Lung microvascular endothelial cell (primary cell): Measurements from ENCODE around the gene RASA1. TPM values are rescaled to one million over a fixed set of nuclear protein-coding genes. Genes with fewer than 3 reads are reported as not detected.
"Not testable (repeated sequence)": the region's sequence is repeated elsewhere in the genome, so short reads cannot be mapped to it uniquely, and the experiment has no call there.

ENCODE experiments used
- DNase-seq, 2 donors: peaks; one replicate each; pipeline versions ENCODE4 v3.0.0 to v3.0.0-alpha.2; 2010; ENCODE audit warnings: low read depth in 2 of 2
- total RNA-seq: library from RNA; depleted of rRNA; stranded (reverse); fragments of >200 nt; gene quantifications from 2 replicates; pipeline ENCODE4 v1.2.1, GENCODE V29; 2014

Gene RASA1
- total RNA-seq, 1 donor from 2014 or later: 44.4 TPM

- DNase-seq: no peak
These were observed 11.0 kb downstream of the RASA1 start for GRCh38 chr5:87278590-87279100.

GRCh38 chr5:87282269-87282668 lies 14.6 kb downstream of the RASA1 start:
- no peak for DNase-seq

GRCh38 chr5:87287266-87287665 lies 19.6 kb downstream of the RASA1 start:
- not testable (repeated sequence) for DNase-seq

GRCh38 chr5:87298692-87299362 lies 31.1 kb downstream of the RASA1 start:
- peak in 1 of 2 donors; percentile 3 for DNase-seq

- DNase-seq: peak in 1 of 2 donors; percentile 5
These were observed 32.5 kb downstream of the RASA1 start for GRCh38 chr5:87300176-87300575.

GRCh38 chr5:87300744-87301143 lies 33.1 kb downstream of the RASA1 start:
- peak; percentile 64 to 93 for DNase-seq

GRCh38 chr5:87302061-87302460 lies 34.4 kb downstream of the RASA1 start:
- peak in 1 of 2 donors; percentile 8 for DNase-seq

- no peak for DNase-seq
These were observed 35.6 kb downstream of the RASA1 start for GRCh38 chr5:87303324-87303723.

GRCh38 chr5:87306090-87306489 lies 38.4 kb downstream of the RASA1 start:
- DNase-seq: not testable (repeated sequence)

- DNase-seq: no peak
These were observed 40.2 kb downstream of the RASA1 start for GRCh38 chr5:87307796-87308423.

- no peak for DNase-seq
These were observed 44.0 kb downstream of the RASA1 start for GRCh38 chr5:87311405-87312279.

- DNase-seq: no peak
These were observed 45.5 kb downstream of the RASA1 start for GRCh38 chr5:87313216-87313615.

- DNase-seq: no peak
These were observed 51.8 kb downstream of the RASA1 start for GRCh38 chr5:87319469-87319868.

- no peak for DNase-seq
These were observed 53.9 kb downstream of the RASA1 start for GRCh38 chr5:87321605-87322004.

- no peak for DNase-seq
These were observed 54.7 kb downstream of the RASA1 start for GRCh38 chr5:87322381-87322780.

GRCh38 chr5:87327998-87328397 lies 60.3 kb downstream of the RASA1 start:
- no peak for DNase-seq

GRCh38 chr5:87329114-87329513 lies 61.4 kb downstream of the RASA1 start:
- no peak for DNase-seq

- DNase-seq: no peak
These were observed 72.3 kb downstream of the RASA1 start for GRCh38 chr5:87339986-87340385.

GRCh38 chr5:87340716-87341115 lies 73.0 kb downstream of the RASA1 start:
- DNase-seq: peak; percentile 1 to 55

GRCh38 chr5:87347272-87347671 lies 79.6 kb downstream of the RASA1 start:
- DNase-seq: no peak

GRCh38 chr5:87347841-87348240 lies 80.2 kb downstream of the RASA1 start:
- no peak for DNase-seq

- DNase-seq: no peak
These were observed 86.8 kb downstream of the RASA1 start for GRCh38 chr5:87354496-87354895.
